ENCODE data around the gene TRUB1.

Gene TRUB1

GRCh38 chr10:114982989-114983388, 45.0 kb downstream of the TRUB1 start:
- no peak for DNase-seq (ENCODE audit: low read depth, low spot score)

DNA sequence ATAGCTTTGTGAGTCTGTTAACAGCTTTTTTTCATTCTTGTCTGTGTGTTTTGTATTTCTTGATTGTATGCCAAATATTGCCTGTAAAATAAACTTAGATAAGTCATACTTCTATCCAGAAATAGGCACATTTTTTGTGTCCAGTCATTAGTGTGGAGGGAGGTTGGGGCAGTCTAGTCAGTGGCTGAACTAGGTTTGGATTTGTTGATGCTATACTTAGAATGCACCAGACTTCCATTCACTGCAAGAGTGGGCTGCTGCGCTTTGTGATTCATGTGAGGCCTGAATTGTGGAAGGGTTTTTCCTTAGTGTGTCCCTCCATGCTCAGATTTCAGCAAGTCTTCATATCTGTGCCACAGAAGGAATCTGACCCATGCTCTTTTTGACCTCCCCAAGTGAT, 50.0 kb downstream of the TRUB1 start:
- DNase-seq (ENCODE audit: low read depth, low spot score), result no peak

- DNase-seq (ENCODE audit: low read depth, low spot score), result no peak
Measured at GRCh38 chr10:114990586-114990985, 52.6 kb downstream of the TRUB1 start.

DNA sequence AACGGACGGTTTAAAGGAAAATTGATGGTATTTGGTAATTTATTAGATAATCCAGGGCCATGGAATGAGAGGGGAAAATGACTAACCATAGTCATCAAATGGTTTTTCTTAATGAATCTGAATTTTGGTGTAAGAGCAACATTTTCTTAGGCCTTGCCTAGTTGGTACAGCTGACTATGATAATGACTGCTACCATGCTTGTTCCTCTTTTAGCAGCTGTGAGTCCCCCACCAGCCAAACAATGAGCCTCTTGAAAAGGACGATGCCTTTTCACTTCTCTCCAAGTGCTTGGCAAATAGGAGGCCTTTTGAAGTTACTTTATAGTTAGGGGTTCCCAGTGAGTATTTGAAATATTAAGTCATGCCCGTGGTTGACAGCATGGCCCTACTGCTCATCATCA, 53.0 kb downstream of the TRUB1 start:
- no peak for DNase-seq (ENCODE audit: low read depth, low spot score)

DNA sequence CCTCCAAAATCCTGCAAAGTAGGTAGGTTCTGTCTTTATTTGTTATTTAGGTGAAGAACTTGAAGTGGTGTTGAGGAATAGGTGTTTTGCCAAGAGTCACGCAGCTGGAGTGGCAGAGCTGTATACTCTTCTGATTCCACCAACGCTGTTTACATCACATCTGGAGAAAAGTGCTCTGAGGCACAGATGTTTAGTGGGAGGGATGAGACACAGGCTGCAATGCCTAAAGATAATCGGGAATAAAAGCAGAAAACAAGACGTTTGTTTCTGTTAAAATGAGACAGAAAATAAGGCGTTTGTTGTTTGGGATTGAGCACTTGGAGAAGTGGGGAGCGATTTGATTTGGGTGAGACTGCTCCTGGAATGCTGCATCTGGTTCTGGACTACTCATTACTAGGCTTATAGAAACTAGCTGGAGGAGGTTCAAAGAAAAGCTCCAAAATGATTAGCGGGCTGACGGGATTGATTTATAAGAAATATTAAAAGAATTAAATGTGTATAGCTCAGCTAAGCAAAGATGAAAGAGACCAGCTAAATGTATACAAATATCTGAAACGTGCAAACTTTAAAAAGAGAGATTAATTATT, 54.3 kb downstream of the TRUB1 start:
- no peak for DNase-seq (ENCODE audit: low read depth, low spot score)

DNA sequence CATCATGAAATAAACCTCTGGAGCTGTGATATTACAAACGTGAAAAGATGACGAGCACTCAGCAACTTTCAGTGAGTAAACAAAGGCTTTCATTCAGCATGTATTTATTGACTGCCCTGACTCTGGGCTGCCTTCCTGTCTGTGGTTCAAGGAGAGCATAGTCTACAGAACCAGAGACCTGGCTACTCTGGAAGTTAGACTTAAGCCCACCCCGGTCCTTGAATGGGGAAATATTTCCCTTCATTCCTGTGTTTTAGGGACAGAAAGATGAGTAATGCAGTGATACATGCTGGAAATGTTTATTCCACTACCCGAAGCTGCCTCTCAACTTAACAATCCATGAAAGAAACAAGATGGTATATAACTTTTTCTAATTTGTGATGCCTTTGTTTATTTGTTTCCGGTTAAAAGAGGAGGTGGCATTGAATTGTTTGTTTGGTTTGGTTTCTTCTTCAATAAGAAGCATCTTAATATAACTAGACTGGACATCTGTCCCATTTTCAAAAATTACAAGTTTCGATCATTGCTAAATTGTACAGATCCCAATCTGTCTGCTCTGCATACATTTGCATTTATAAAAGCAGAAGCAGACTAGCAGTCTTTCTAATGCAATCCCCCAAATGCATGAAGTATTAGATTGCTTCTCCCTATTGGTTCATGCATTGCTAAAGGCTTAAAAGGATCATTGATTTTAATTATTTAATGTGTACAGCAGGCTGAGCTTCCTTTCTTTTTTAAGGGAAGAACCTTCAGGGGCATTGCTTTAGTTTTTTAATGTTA, 57.7 kb downstream of the TRUB1 start:
- no peak for DNase-seq (ENCODE audit: low read depth, low spot score)

- no peak for DNase-seq (ENCODE audit: low read depth, low spot score)
Measured at GRCh38 chr10:114996542-114996941, 58.5 kb downstream of the TRUB1 start.

GRCh38 chr10:114998993-114999392, 61.0 kb downstream of the TRUB1 start:
- DNase-seq (ENCODE audit: low read depth, low spot score), result no peak

DNA sequence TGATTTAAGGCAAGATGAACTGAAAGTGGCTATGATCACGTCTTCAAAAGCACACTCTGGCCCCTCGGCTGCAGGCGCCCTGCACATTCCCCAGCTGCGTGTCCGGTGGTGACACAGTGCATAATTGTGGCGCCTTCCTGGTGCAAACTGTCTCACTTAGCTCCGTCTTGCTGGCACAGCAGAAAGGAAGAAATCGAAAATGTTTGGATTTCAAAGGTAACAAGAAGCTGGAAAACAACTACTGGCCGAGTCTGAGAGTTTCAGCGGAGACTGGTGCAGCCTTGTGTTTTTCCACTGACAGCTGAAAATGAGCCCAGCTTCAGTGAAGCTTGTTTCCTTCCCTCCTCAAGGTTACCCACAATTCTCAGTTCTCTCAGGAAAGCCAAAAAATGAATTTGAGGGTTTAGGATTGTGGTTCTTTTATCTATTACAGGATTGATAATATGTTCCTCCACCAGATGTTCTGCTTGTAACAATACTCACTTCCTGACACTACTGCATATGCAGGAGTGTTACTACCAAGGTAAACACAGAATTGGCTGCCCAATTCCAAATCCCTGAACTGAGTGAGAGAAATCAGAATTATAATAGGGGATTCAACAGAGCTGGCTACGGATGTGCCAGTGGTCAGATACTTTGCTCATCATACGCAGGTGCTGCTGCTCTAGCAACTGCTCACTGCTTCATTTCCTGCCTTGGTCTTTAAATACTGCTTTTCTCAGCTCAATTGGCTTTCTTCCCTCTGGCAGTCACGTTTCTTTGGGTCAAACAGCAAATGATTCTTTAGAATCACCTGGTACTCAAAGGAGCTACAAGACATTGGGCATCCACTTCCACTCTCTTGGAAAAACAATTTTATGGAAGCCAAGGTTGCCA, 63.7 kb downstream of the TRUB1 start:
- no peak for DNase-seq (ENCODE audit: low read depth, low spot score)

- no peak for DNase-seq (ENCODE audit: low read depth, low spot score)
Measured at GRCh38 chr10:115003396-115003795, 65.4 kb downstream of the TRUB1 start.

GRCh38 chr10:115004236-115004862, 66.4 kb downstream of the TRUB1 start:
- DNase-seq (ENCODE audit: low read depth, low spot score), result no peak

GRCh38 chr10:115005771-115006170, 67.8 kb downstream of the TRUB1 start:
- no peak for DNase-seq (ENCODE audit: low read depth, low spot score)

DNA sequence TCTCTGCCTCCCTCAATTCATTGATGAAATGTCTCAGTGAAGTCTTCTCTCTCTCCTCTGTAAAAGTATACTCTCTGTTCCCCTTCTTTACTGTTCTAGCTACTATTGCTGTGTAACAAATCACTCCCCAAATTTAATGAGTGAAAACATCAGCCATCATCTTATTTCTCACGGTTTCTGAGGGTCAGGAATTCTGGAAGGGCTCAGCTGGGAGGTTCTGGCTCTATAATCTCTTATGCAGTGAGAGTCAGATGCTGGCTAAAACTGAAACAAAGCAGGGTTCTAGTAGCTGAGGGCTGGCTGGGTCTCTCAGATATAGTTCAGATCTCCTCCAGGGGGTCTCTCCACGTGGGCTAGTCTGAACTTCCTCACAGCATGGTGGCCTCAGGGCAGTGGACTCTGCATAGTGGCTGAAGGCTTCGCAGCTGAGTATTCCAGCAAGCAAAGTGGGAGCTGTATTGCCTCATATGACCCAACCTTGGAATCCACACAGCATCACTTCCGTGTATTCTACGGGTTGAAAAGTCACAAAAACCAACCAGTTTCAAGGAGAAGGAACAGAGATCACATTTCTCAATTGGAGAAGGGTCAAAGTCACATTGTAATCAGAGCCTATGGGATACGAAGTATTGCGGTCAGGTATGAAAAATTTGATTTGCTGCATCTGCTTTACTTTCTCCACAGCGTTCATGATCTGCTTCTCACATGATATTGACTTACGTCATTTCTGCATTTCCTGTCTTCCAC, 80.4 kb downstream of the TRUB1 start:
- no peak for DNase-seq (ENCODE audit: low read depth, low spot score)

DNA sequence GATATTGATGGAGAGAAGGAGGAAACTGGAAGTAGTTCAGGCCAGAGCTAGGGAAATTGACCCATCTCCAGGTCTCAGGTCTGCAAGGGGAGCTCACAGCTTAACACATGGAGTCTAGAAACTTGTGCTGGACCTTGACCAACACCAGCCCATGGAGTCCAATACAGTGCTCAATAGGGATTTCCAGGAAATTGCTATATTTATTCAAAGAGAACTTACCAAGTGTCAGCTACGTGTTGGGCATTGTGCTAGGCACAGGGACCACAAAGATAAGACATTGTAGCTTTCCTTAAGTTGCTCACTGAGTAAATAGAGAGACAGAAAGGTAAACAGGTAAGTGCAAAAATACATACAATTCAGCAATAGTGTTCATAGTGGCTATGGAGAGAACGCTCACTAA, 82.5 kb downstream of the TRUB1 start:
- DNase-seq (ENCODE audit: low read depth, low spot score), result no peak

GRCh38 chr10:115022733-115023132, 84.7 kb downstream of the TRUB1 start:
- no peak for DNase-seq (ENCODE audit: low read depth, low spot score)

DNA sequence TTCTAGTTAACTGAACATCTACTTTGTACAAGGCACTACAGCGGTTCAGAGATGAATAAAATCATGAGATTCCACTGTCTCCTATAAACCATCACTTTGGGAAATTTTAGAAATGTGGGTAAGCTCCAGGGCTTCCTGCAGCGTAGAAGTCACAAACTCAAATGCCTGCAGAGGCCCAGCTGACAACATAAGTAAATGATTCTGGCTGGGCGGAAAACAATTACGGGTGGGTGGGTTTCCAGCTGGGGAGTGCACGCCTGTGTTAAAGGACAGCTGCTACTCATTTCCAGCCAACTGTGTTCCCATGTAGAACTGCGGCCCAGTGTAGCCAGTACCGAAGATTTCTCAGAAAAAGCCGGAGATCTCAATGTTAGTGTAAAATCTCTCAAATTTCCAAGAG, 85.7 kb downstream of the TRUB1 start:
- no peak for DNase-seq (ENCODE audit: low read depth, low spot score)

- no peak for DNase-seq (ENCODE audit: low read depth, low spot score)
Measured at GRCh38 chr10:115024371-115024770, 86.4 kb downstream of the TRUB1 start.

- DNase-seq (ENCODE audit: low read depth, low spot score), result no peak
Measured at GRCh38 chr10:115026056-115026745, 88.2 kb downstream of the TRUB1 start.

GRCh38 chr10:115026746-115027140, 88.7 kb downstream of the TRUB1 start:
- DNase-seq (ENCODE audit: low read depth, low spot score), result no peak
